ENCODE results near the gene OVAAL.

- TF ChIP-seq CTCF (IDR thresholded peaks at IDR 0.05) (no peak), POLR2A (IDR thresholded peaks at IDR 0.05) (no peak)
These were observed at the start of gene OVAAL for GRCh38 chr1:180558664-180559063.

Measured in lower leg skin (tissue), 3 donors.